NCI-H748 treated with DMSO at 0.1 percent for 48 hours (cell line): ENCODE measurements around the gene BMERB1.
"Not testable (repeated sequence)": the region's sequence is repeated elsewhere in the genome, so short reads cannot be mapped to it uniquely, and the experiment has no call there.

Source experiments
- DNase-seq: peaks from one replicate; lab custom pipeline; 2025; lab: John Stamatoyannopoulos, UW

Gene BMERB1

DNA sequence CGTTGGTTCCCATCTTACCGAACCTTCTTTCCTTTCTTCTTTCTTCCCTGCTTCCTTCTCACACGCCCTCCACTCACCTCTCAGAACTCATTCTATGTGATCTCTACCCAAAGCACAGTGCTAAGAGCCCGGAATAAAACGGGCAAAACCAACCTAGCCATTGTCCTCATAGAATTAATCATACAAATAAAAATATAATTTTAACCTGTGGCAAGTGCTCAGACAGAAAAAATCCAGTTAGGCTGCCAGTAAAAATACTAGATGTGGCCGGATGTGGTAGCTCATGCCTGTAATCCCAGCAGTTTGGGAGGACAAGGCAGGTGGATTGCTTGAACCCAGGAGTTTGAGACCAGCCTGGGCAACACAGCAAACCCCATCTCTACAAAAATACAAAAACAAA lies 27.0 kb downstream of the BMERB1 start:
- DNase-seq = no peak

DNA sequence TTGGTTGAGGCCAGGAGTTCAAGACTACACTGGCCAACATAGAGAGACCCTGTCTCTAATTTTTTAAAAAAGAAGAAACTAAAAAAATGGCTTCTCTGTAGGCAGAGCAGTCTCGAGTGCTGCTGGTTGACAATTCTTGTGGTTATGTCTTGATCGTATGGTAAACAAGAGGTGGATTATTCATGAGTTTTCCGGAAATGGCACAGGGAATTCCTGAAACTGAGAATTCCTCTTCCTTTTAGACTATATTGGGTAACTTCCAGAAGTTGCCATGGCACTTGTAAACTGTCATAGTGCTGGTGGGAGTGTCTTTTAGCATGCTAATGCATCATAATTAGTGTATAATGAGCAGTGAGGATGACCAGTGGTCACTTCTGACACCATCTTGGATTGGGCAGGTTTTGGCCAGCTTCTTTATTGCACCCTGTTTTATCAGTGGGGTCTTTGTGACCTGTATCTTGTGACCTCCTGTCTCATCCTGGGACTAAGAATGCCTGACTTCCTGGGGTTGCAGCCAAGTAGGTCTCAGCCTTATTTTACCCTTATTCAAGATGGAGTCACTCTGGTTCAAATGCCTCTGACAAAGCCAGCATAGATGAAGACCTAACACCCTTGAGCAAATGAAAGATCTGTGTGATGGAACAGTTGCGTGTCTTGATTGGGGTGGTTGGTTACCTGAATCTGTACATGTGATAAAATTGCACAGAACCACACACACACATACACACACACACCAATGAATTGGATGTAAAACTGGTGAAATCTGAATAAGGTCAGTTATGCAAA lies 30.2 kb downstream of the BMERB1 start:
- DNase-seq = no peak

DNA sequence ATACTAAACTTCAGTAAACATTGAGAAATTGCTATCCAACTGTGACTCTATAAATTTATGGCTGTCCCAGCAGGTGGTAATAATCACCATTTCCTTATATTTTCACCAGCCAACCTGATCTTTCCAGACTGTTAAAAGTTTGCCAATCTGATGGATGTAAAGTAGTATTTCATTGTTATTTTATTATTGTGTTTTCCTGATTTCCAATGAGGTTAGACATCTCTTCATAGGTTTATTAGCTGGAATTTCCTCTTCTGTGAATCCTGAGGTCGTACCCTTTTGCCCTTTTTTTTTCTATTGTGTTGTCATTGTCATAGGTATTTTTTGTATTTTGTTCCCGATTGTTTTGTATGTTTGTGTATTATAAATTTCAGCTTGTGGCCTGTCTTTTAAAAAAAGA lies 31.7 kb downstream of the BMERB1 start:
- no peak for DNase-seq

DNA sequence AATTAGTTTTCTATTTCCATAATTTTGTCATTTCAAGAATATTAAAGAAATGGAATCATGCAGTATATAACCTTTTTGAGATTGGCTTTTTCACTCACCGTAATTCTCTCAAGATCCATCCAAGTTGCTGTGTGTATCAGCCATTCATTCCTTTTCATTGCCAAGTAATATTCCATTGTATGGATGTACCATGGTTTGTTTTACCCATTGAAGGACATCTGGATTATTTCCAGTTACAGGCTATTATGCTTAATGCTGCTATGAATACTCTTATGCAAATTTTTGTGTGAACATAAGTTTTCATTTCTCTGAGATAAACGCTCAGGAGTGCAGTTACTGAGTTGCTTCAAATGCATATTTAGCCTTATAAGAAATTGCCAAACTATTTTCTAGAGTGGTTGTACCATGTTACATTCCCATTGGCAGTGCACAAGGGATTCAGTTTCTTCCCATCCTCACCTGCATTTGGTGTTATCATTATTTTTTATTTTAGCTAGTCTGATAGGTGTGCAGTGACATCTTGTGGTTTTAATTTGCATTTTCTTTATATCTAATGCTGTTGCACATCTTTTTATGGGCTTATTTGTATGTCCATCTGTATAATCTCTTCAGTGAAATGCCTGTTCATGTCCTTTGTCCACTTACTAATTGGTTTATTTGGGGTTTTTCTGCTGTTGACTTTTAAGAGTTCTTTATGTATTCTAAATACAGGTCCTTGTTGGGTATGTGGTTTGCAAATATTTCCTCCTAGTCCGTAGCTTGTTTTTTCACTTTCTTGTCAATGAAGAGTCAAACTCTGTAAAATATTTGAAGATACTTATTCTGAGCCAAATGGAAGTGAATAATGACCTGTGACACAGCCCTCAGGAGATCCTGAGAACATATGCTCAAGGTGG lies 32.7 kb downstream of the BMERB1 start:
- DNase-seq = no peak

DNA sequence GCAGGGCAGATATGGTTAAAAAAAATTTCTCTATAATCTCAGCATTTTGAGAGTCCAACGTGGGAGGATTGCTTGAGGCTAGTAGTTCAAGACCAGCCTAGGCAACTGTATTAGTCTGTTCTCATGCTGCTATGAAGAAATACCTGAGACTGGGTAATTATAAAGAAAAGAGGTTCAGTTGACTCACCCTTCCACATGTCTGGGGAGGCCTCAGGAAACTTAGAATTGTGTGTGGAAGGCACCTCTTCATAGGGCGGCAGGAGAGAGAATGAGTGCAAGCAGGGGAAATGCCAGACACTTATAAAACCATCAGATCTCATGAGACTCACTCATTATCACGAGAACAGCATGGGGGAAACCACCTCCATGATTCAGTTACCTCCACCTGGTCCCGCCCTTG lies 42.6 kb downstream of the BMERB1 start:
- not testable (repeated sequence) for DNase-seq

DNA sequence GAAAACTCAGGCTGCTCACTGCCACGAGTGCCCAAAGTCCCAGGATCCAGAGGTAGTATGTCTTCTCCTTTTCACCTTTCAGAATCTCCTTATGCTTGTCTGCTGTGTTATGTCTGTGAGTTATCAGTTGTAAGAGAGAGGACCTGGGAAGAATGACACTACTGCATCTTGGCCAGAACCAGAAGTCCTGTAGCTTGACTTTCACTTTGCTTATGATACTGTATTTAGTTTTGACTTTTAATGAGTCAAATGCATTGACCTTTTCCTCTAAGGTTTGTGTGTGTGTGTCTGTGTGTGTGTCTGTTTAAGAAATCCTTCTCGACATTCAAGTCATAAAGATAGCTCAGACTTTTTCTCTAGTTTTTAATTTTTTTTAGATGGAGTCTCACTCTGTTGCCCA lies 43.4 kb downstream of the BMERB1 start:
- no peak for DNase-seq

DNA sequence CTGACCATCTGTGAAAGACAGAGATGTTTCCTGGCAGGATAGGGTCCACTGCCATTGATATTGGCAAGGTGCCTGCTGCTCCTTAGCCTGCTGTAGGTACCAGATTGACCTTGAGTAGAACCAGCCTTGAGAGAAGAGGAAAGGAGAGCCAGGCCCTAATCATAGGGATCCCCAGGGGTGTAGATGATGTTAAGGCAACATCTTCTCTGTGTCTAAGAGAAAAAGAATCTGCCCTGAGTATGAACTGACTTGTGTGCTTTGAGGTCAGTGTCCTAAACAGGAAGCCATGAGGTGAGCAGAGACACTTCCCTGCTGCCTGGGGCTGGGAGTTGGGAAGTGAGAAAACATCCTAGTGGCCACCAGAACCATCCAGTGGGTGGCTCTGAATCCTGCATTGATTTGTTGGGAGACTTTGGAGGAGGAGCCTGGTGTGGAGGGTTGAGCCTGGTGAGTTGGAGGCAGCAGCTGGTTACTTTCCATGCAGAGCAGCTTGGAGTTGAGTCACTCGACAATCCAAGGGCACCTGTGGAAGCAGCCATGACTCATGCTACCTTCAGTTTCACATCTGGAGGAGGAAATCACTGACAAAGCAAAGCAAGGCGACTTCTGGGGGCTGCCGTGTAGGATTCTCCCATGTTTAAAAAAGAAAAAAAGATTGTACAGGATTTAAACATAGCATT lies 47.8 kb downstream of the BMERB1 start:
- no peak for DNase-seq

DNA sequence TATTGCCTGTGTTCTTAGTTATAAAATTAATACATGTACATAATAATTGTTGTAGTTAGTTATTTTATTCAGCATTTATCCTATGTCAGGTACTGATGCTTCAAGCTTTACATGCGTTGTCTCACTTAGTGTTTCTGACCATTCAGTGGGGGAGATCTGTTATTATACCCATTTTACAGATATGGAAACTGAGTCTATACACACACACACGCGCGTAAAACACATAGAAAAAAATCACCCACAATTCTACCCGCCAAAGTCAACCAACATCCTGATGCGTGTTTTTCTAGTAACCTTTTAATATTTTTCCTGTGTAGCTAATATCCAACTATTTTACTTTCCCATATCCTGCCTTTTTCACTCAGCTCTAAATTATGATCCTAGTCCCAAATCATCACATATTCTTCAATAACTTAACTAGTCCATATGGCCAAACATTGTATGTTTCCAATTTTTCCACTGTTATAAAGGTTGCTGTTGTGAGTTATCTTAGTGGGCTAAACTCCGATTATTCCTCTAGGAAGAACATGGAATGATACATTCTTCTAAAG lies 48.4 kb downstream of the BMERB1 start:
- no peak for DNase-seq

DNA sequence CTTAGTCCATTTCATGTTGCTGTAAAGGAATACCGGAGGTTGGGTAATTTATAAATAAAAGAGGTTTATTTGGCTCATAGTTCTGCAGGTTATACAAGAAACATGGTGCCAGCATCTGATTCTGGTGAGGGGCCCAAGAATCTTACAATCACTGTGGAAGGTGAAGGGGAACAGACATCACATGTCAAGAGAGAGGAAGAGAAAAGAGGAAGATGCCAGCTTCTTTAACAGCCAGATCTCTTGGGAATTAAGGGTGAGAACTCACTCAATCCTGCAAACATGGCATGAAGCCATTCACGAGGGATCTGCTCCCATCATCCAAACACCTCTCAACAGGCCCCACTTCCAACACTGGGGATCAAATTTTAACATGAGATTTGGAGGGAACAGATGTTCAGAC lies 49.5 kb downstream of the BMERB1 start:
- DNase-seq = no peak

DNA sequence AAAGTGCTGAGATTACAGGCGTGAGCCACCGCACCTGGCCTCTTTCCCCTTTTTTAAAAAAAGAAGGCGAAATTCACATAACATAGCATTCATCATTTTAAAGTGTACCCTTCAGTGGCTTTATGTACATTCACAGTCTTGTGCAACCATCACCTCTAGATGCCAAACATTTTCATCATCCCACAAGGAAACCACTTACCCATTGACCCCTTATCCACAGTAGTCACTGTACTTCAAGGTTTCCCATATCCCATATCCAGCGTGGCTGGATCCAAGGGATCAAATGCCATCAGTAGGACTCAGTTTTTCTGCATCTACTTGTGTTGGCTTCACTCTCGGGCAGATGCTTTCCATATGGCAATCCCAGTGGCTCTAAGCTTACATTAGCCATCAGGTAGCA lies 50.3 kb downstream of the BMERB1 start:
- DNase-seq = no peak

DNA sequence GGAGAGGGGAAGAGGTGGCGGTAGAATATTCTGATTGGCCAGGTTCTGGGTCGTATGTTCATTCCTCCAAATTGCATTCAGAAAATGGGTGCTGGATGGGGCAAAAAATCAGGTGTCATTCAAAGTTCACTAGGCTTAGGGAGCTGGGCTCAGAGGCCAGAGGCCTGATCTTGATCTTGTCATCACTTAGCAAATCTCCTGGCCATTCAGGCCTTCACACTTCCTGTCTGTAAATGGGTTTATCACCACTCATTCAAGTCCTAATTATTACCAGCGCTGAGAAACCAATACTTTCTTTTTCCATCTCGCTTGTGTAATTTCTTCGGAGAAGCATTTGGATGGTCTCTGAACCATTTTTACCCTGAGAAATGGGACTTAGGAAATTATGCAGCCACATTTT lies 50.8 kb downstream of the BMERB1 start:
- no peak for DNase-seq

DNA sequence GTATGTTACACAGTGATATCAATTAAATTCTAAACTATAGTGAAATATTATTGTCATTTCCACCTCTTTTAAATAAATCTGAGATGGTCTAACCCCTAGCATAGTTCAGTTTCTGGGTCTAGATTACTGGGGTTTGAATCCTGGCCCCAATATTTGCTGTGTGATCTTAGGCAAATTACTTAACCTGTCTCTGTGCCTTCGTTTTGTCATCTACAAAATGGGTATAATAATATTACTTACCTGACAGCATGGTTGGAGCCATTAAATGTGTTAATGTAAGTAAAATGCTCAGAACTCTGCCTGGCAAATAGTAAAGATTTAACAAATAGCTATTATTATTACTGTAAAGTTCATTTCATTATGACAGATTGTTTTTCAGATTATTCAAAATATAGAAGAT lies 52.3 kb downstream of the BMERB1 start:
- DNase-seq = no peak

DNA sequence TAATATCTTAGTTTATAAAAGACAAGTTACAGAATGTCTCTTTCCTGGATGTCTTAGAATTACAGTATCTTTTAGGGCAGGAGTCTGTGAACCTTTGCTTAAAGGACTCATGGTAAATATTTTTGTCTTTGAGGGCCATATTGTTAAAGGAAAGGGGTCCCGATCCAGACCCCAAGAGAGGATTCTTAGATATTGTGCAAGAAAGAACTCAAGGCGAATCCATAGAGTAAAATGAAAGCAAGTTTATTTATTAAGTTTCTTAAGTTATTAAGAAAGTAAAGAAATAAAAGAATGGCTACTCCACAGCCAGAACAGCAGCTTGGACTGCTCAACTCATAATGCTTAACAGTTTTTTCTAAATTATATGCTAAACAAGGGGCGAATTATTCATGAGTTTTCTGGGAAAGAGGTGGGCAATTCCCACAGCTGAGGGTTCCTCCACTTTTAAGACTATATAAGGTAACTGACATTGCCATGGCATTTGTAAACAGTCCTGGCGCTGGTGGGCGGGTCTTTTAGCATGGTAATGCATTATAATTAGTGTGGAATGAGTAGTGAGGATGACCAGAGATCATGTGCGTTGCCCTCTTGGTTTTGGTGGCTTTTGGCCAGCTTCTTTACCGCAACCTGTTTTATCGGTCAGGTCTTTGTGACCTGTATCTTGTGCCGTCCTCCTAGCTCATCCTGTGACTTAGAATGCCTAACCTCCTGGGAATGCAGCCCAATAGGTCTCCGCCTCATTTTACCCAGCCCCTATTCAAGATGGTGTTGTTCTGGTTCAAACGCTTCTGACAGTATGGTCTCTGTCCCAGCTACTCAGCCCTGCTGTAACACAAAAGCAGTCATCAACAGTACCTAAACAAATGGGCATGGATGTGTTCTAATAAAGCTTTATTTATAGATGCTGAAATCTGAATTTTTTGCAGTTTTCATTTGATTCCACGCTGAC lies 53.2 kb downstream of the BMERB1 start:
- no peak for DNase-seq

DNA sequence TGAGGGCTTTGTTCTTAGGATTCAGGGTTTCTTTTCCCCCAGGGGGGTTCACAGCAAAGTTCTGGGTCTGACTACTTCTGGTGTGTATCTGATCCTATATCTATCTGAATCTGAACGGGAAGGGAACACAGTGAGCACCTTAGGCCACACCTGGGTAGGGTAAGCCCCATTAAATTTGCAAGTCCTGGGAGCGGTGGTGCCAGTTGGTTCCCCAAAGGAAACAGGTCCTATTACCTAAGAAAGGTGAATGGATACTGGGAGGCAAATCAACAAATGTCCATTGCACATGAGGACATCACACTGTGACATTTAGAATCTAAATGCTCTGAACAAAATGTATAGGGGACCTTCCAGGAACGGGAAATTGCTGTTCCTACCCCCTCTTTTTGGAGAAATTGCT lies 54.6 kb downstream of the BMERB1 start:
- no peak for DNase-seq

DNA sequence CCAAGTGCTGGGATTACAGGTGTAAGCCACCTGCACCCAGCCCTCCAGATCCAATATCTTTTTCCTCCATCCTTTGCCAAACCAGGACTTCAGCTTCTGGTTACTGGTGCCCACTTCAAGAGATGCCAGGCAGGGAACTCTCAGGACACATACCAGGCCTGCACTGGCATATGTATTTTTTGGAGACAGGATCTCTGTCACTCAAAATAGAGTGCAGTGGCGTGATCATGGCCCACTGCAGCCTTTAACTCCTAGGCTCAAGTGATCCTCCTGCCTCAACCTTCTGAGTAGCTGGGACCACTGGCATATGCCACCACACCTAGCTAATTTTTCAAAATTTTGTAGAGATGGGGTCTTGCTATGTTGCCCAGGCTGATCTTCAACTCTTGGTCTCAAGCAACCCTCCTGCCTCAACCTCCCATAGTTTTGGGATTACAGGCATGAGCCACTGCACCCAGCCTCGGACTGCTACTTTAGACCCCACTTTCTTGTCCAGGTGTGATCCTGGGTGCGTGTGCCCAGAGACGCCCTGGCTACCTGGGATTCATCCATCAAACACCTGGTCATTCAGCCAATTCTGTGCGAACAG lies 55.8 kb downstream of the BMERB1 start:
- DNase-seq = no peak

DNA sequence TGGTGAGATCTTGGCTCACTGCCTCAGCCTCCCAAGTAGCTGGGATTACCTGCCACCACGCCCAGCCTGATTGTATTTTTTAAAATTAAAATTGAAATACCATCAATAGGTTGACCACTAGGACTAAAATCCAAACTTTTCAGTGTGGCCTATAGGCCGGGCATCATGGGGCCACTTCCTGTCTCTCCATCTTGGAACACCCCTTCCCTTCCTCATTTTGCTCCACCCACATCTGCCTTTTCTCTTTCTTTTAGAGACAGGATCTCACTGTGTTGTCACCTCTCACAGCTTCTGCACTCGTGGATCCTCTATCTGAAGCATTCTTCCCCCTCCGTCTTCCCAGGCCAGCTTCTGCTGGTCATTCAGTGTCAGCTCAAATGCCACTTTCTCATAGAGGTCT lies 57.0 kb downstream of the BMERB1 start:
- DNase-seq = no peak

DNA sequence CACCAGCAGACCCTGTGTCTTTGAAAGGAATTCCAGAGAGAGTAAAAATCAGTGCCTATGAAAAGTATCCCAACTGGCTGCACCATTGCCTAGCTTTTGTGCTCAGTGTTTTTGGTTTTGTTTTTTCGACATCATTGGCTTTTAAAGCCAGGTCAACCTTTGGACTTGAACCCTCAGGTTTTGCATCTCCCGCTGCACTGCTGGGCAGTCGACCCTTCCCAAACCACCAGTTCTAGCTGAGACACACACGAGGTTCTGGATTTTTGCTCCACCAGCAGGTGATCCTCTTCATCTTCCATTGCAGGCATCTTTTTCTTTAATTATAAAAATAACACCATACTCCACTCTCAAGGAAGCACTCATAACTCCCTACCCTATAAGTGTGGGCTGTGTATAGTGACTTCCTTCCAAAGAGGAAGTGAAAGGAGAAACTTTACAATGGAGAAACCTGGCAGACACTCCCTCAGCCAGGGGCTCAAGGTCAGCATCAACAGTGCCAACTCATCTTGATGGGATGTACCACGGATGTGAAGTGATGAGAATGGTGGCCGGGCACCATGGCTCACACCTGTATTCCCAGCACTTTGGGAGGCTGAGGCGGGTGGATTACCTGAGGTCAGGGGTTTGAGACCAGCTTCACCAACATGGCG lies 57.8 kb downstream of the BMERB1 start:
- DNase-seq = no peak

DNA sequence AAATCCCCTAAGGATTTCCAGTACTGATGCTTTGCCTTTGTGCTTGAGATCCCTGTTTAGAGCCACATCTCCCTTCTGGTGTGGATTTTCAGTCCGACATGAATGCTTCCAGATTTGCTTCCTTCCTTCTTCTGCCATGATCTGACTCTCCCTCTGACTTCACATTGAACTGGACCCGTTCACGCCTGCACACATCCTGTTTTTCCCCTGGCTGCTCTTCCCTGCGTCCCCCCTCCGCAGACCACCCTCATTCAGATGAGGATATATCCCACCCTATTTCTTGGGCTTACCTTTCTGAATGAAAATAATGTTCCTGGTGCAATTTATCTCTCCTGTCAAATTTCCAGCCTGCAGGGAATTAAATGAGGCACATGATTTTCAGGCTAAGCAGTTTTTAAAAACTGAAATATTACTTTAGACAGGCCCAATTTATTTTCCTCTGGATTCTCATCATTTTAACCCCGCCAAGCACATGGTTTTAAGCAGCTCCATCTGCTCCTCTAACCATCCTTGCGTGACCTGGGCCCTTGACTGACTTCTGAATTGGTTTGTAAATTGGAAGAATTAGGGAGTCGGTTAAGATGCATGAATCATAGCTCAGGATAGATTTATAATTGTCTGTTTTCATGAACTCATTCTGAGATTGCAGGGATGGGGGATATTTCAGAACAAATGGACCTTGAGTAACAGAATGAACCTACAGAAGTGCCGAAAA lies 59.2 kb downstream of the BMERB1 start:
- DNase-seq = no peak

DNA sequence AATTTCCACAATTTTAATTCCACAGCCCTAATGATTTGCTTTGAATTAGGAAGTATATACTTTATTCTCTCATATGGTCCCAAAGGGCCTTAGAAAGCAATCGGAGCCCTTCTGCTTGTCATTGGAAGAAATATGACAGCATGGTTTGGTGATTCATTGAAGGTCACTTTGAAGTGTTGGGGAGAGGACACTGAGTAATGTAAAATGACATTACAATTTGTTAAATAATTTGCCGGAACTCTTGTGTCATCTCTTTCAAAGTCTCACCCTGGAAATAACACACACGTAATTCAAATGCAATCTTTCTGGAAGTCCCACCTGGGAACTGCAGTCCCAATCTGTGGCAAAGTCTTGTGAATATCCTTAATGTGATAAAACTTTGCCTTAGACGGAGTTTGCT lies 59.8 kb downstream of the BMERB1 start:
- DNase-seq = no peak

DNA sequence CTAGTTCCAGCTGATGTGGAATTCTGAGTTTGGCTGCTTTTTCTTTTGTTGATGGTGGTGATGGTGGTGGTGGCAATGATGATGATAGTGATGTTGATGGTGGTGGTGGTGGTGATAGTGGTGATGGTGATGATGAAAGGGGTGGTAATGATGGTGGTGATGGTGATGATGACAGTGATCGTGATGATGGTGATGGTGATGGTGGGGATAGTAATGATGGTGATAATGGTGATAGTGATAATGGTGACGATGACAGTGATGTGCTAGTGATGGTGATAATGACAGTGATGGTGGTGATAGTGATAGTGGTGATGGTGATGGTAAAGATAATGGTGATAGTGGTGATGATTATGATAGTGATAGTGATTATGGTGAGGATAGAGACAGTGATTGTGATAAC lies 61.5 kb downstream of the BMERB1 start:
- no peak for DNase-seq
